ENCODE data around the gene AAR2.

AAR2 gene

GRCh38 chr20:36235892-36236785 lies at the start of gene AAR2:
AAR2 (plus strand) TSS chr20:36236478; CDS start chr20:36239869, 3,391 bp downstream.
- peak; percentile 75 for DNase-seq

GRCh38 chr20:36193977-36194712 lies 42.1 kb upstream of the AAR2 start:
- no peak for DNase-seq

GRCh38 chr20:36196676-36197075 lies 39.6 kb upstream of the AAR2 start:
- no peak for DNase-seq

- DNase-seq = no peak
These were observed 39.0 kb upstream of the AAR2 start for GRCh38 chr20:36197271-36197670.

- peak; percentile 72 for DNase-seq
These were observed 36.7 kb upstream of the AAR2 start for GRCh38 chr20:36199345-36200257.

GRCh38 chr20:36200451-36200850 lies 35.8 kb upstream of the AAR2 start:
- DNase-seq = no peak

GRCh38 chr20:36201198-36201597 lies 35.1 kb upstream of the AAR2 start:
- DNase-seq = no peak

GRCh38 chr20:36202891-36203338 lies 33.4 kb upstream of the AAR2 start:
- peak; percentile 44 for DNase-seq

GRCh38 chr20:36203861-36204260 lies 32.4 kb upstream of the AAR2 start:
- no peak for DNase-seq

- DNase-seq = no peak
These were observed 31.3 kb upstream of the AAR2 start for GRCh38 chr20:36205026-36205425.

GRCh38 chr20:36206068-36206467 lies 30.2 kb upstream of the AAR2 start:
- no peak for DNase-seq

- no peak for DNase-seq
These were observed 29.6 kb upstream of the AAR2 start for GRCh38 chr20:36206641-36207040.

- DNase-seq = no peak
These were observed 28.7 kb upstream of the AAR2 start for GRCh38 chr20:36207602-36208001.

- DNase-seq = no peak
These were observed 28.0 kb upstream of the AAR2 start for GRCh38 chr20:36208257-36208656.

GRCh38 chr20:36210436-36211021 lies 25.7 kb upstream of the AAR2 start:
- no peak for DNase-seq

GRCh38 chr20:36213362-36213761 lies 22.9 kb upstream of the AAR2 start:
- no peak for DNase-seq

GRCh38 chr20:36214684-36215256 lies 21.5 kb upstream of the AAR2 start:
- peak; percentile 8 for DNase-seq

GRCh38 chr20:36215778-36216177 lies 20.5 kb upstream of the AAR2 start:
- DNase-seq = no peak

- DNase-seq = no peak
These were observed 19.8 kb upstream of the AAR2 start for GRCh38 chr20:36216314-36217025.

- DNase-seq = no peak
These were observed 19.1 kb upstream of the AAR2 start for GRCh38 chr20:36217226-36217625.

GRCh38 chr20:36218380-36219064 lies 17.8 kb upstream of the AAR2 start:
- DNase-seq = no peak

All from fibroblast of upper back skin (primary cell).